GM12872 (cell line): ENCODE results near the gene SP6.

Experiments used
- CTCF ChIP-seq: IDR thresholded peaks from 3 replicates; pipeline ENCODE4 v1.5.1; 2011; ENCODE audit warnings: low read depth, mild to moderate bottlenecking, low read length, moderate library complexity; ENCODE audit not compliant: insufficient read depth

Gene SP6

GRCh38 chr17:47894498-47895346 is 43.8 kb upstream of the SP6 start:
- no peak for TF ChIP-seq CTCF

DNA sequence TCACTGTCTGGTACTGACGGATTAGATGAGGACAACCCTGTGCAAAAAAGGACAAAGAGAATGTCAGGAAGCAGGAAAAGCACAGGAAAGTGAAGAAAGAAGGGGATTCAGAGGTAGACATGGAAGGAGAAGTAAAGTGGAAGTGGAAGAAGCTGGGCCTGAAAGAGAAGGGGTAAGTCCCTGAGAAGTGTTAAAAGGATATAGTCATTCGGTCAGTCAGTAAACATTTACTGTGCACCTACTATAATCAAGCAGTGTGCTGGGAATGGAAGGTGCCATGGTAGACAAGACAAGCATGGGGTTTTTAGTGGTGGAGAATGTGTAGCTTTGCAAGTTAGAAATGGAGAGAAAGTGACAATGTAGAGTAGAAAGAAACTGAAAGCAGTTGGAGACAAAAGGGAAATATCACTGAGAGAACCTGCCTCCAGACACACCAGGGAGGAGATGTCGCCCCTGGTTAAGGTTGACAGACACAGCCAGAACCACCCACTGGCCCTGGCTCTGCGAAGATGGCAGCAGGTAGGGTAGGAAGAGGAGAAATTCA is 40.7 kb upstream of the SP6 start:
- TF ChIP-seq CTCF: no peak

GRCh38 chr17:47889734-47890529 is 39.0 kb upstream of the SP6 start:
- peak; percentile 95 for TF ChIP-seq CTCF

DNA sequence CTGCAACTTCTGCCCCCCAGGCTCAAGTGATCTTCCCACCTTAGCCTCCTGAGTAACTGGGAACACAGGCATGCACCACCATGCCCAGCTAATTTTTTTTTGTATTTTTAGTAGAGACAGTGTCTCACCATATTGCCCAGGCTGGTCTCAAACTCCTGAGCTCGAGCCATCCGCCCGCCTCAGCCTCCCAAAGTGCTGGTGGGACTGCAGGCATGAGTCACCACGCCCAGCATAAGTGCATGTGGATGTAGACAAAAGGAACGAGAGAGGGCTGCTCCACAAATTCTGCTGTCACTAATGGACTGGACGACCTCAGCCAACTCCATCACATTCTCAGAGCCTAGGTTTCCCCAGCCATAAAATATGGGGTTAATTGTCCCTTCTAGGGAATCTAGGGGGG is 37.3 kb upstream of the SP6 start:
- no peak for TF ChIP-seq CTCF

DNA sequence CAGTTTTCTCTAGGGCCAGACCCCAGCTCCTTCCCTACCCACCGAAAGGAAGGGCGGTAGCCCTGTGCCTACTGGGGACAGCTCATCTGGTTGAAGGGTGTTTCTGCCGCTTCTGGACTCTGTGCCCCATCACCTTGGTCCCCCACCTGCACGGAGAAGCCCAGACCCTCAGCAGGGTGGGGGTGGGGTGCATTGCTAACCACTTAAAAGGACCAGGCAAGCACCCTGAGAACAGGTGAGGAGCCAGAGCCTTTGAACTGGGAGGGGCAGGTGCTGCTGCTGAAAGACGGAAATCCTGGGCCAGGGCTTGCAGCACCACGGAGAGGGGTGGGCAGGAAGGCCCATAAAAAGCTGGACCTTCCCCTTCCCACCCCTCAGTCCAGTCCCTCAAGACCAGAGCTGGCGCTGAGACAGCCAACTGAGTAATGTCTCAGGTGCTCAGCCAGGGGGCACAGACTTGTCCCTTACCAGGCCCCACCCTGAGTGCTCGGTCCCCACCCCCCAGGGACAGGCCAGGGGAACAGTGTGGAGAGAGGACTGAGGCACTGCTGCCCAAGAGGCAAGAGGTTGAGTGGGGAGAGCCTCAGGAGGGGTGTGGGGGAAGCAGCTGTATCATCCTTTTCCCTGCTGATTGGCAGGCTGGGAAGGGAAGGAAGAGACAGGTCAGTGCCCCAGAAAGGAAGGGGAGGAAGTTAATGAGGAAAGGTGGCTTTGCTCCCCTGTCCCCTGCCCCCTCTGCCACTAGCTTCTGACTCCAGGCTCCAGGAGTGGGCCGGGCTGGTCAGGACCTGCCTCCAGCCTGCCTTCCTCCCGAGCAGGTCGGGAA is 34.2 kb upstream of the SP6 start:
- TF ChIP-seq CTCF: no peak

DNA sequence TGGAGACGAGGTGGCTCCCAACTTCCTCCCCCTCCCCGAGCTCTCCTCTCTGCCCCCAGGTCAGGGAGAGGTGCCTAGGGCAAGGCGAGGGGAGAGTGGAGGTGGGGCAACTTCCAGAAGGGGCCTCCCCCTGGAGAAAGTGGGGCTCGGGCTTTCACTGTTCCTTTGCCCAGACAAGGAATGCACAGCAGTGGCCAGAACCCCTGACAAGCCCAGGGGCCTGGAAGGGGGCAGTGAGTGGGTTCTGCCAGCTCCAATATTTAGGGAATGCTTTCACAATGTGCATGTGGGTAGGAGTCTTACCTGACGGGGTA is 33.4 kb upstream of the SP6 start:
- TF ChIP-seq CTCF: no peak
